Superior temporal gyrus (tissue), 1 donor: Measurements from ENCODE around the gene AGAP5.
"Not testable (repeated sequence)": the region's sequence is repeated elsewhere in the genome, so short reads cannot be mapped to it uniquely, and the experiment has no call there.

Source experiments
- DNase-seq: peaks from one replicate; pipeline ENCODE4 v3.0.0-alpha.2; 2016; ENCODE audit errors: extremely low spot score

Gene AGAP5

GRCh38 chr10:73714483-73714882 lies 16.6 kb upstream of the AGAP5 start:
- not testable (repeated sequence) for DNase-seq

DNA sequence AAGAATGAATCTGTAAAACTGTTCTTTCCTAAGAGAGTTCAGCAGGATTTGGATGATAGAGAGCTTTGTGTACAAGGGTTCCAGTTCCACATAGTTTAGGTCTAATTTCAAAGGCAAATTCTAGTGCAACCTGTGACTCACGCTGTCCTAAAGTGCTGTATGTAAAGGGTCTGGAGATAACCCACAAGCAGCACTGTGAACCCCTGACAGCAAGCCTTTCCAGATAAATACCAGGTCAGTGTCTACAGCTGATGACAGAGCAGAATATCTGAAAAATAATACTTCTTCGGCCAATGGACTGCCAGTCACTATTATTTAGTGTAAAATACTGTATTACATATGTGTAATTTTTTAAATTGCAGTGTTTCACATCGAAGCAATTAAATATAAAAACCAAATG lies 16.0 kb upstream of the AGAP5 start:
- DNase-seq: not testable (repeated sequence)

GRCh38 chr10:73711683-73712082 lies 13.8 kb upstream of the AGAP5 start:
- DNase-seq: peak; percentile 47

- not testable (repeated sequence) for DNase-seq
Observed at GRCh38 chr10:73708122-73708521, 10.2 kb upstream of the AGAP5 start.

- DNase-seq: not testable (repeated sequence)
Observed at GRCh38 chr10:73707628-73708027, 9.7 kb upstream of the AGAP5 start.

GRCh38 chr10:73706488-73706887 lies 8.6 kb upstream of the AGAP5 start:
- not testable (repeated sequence) for DNase-seq

DNA sequence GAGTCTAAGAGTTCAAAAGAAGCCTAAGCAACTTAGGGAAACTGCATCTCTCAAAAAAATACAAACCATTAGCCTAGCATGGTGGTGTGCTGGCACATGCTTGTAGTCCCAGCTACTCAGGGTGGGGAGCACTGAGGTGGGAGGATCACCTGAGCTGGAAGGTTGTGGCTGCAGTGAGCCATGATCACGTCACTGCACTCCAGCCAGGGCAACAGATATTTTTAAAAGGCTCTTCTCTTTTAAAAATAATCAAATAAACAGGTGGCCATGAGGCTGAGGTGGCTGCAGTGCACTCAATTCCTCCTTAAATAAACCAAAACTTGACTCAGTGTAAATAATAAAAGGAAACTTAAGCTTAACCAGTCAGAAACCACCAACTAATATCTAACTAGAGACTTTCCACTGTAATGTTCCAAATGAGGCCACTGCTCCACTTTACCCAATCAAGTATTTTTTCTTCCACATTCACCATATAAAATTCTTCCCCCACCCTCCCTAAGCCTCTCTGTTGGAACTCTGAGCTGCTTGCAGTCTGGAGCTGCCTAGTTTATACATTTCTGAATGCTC lies 7.7 kb upstream of the AGAP5 start:
- DNase-seq: not testable (repeated sequence)

- DNase-seq: not testable (repeated sequence)
Observed at GRCh38 chr10:73703924-73704323, 6.0 kb upstream of the AGAP5 start.

GRCh38 chr10:73698819-73699218 lies 910 bp upstream of the AGAP5 start:
- not testable (repeated sequence) for DNase-seq

GRCh38 chr10:73695302-73695701 lies 2.6 kb downstream of the AGAP5 start:
- not testable (repeated sequence) for DNase-seq

- not testable (repeated sequence) for DNase-seq
Observed at GRCh38 chr10:73690755-73691154, 7.2 kb downstream of the AGAP5 start.

- DNase-seq: not testable (repeated sequence)
Observed at GRCh38 chr10:73689596-73689995, 8.3 kb downstream of the AGAP5 start.

- DNase-seq: not testable (repeated sequence)
Observed at GRCh38 chr10:73687641-73688040, 10.3 kb downstream of the AGAP5 start.

GRCh38 chr10:73674546-73674945 lies 23.4 kb downstream of the AGAP5 start:
- DNase-seq: not testable (repeated sequence)

DNA sequence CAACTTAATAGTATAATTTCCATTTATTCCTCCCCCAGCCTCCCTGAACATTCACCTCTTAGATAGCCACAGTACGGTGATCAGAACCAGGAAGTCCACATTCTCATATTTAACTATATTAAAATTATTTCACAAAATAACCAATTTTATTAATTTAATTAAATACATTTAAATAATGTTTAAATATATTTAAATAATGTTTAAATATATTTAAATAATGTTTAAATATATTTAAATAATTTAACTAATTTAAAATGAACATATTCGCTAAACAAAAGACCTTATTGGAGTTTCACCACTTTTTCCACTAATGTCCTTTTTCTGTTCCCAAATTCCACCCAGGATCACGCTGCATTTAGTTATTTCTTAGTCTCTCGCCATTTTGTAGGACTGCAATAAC lies 29.5 kb downstream of the AGAP5 start:
- DNase-seq: not testable (repeated sequence)

DNA sequence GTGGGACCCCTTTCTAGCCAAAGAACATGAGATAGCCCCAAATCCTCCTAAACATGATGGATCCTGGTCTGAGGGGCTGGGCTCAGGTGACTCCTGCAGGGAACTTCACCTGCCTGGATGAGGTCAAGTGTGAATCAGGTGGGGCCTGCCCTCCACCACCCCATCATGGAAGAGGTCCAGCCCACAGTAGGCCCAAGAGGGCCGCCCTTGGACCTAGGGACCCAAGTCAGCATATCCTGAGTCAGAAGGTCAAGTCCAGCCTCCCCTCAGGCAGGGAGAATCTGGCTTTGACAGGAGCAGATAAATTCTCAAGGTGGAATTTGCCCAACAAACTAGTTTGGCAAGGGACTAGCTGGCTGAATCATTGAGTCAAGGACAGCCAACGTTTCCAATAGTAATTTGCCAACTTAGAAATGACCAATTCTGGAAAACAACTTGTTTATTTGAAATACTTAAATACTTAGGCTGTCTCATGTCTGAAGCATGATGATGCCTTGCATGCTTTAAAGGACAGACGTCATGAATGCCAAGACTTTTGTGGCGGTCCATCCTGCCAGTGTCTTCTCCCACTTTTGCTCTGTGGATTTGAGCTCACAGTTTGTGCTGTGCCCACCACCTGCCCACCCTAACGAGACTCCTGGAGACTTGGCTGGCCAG lies 31.6 kb downstream of the AGAP5 start:
- DNase-seq: not testable (repeated sequence)

- DNase-seq: not testable (repeated sequence)
Observed at GRCh38 chr10:73665581-73665980, 32.3 kb downstream of the AGAP5 start.

- not testable (repeated sequence) for DNase-seq
Observed at GRCh38 chr10:73664156-73665040, 33.5 kb downstream of the AGAP5 start.

DNA sequence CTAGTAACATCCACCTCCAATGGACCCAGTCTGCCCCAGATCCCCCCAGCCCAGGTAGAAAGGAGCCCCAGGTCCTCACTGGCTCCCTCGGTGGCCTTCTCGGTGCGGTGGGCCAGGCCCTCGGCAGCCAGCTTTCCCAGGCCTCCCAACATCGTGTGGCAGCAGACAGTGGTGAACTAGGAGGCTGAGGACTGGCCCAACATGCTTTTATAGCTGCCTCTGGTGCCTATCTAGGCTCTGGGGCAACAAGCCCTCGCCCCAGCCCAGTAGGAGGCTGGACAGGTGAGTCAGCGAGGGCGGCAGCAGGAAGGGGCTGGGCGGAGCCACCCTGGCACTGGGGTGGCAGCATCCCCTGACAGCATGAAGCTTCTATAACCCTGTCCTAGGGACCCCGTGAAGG lies 34.3 kb downstream of the AGAP5 start:
- not testable (repeated sequence) for DNase-seq

- not testable (repeated sequence) for DNase-seq
Observed at GRCh38 chr10:73662705-73663104, 35.2 kb downstream of the AGAP5 start.

DNA sequence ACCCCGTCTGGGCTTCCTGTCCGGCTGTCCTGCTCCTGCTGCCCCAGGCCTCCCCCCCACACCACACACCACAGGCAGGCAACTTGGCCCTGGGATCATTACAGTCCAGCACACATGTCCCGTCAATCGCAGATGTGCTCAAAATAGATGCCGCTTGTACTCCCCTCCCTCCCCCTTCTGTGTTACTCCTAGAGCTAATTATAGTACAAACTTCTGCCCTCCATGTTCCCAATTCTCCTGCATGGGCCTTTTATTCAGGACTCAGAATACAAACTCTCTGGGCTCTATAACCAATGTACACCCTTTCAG lies 42.0 kb downstream of the AGAP5 start, which contains the start of gene SYNPO2L:
Gene SYNPO2L (minus strand): TSS at position 40 of the 309 bp plus-strand sequence. CDS start 107 bp downstream, outside the sequence.
- no peak for DNase-seq

DNA sequence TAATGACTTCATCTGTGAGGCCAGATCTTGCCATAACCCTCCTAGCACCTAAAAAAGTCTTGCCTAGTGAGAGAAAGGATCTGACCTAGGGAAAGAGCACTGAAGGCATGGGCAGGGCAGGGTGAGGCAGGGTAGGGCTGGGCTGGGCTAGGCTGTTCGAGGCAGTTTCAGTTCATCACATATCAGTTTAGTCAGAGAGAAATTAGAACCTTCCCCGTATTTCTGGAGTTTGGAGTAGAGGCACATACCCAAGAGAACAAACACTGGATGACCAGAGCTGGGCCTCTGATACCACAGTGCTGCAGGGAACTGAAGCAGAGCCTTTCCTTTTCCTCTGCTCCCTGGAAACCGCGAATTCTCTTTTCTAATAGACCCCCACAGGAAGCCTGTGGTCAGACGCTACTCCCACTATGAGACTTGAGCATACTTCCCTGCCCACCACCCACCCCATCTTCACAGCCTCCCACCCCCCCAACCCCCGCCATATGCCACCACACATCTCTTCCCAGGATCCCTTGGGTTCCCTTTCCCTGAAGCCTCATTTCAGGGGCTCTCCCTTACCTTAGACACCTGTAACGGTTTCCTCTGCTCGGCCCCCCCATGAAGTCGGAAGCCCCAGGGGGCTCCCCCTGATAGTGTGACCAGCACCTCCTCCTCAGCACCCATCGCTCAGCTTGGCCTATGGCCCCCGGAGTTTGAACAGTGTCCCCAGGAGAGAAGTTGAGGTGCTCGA lies 42.5 kb downstream of the AGAP5 start:
- DNase-seq: no peak
